HCT116 (cell line): ENCODE data around the gene LRRN1. TPM values are rescaled to one million over a fixed set of nuclear protein-coding genes. Genes with fewer than 3 reads are reported as not detected.

Source experiments
- ATAC-seq: fragments of 200-7000 bp; cut with Tn5 transposase; 2 replicates; pipeline ENCODE4 v1.9.1; 2020; ENCODE audit warnings: mild to moderate bottlenecking, moderate library complexity
- BruUV-seq: library from RNA; stranded (reverse); fragments of 400-500 nt; replicated peaks from 2 replicates; lab custom pipeline; 2021; lab: Mats Ljungman, UMichigan
- CTCF ChIA-PET: fragments of 300-600 bp; sonication (Branson Sonifier 250); formaldehyde crosslinking; loops from one replicate; lab custom pipeline; 2021; ENCODE audit warnings: antibody characterized with exemption; lab: Charles Lee
- POLR2A ChIA-PET: fragments of 300-600, 350-600 bp; sonication (Branson Sonifier 250); formaldehyde crosslinking; loops from one replicate; lab custom pipeline; 2021; ENCODE audit warnings: antibody characterized with exemption; lab: Charles Lee
- RAD21 ChIA-PET, 2 experiments: fragments of 300-600 bp; sonication (Branson Sonifier 250); formaldehyde crosslinking; loops; one replicate each; lab custom pipeline; 2023; ENCODE audit warnings: low total read pairs in 2 of 2; ENCODE audit not compliant: uncharacterized antibody in 2 of 2, unreplicated experiment in 2 of 2, low non-redundant PET in 1 of 2; lab: Charles Lee
- DNase-seq: peaks from one replicate; pipeline ENCODE4 v3.0.0-alpha.2; 2010; ENCODE audit warnings: low read depth, low spot score
- H2AFZ ChIP-seq: fragments of 200-600 bp; shearing (Covaris generic), sonication (generic); 2 replicates; pipeline ENCODE4 v1.6.1; 2017; ENCODE audit warnings: low read depth, mixed run types, mixed read lengths, antibody characterized with exemption, low read length; ENCODE audit not compliant: poor library complexity, severe bottlenecking
- H3K27ac ChIP-seq: 2 replicates; pipeline ENCODE4 v1.5.1; 2012; ENCODE audit warnings: low read depth, low read length
- H3K27me3 ChIP-seq: fragments of 200-600 bp; sonication (generic); 2 replicates; pipeline ENCODE4 v1.6.1; 2016; ENCODE audit warnings: mixed run types, low read length, mixed read lengths; ENCODE audit not compliant: insufficient read depth
- H3K36me3 ChIP-seq, 2 experiments: fragments of 200-500 bp in 1 of 2; fragments of 200-600 bp in 1 of 2; sonication (Bioruptor generic) in 1 of 2; sonication (generic) in 1 of 2; 2 replicates each; pipeline versions ENCODE4 v1.5.1 to v1.6.1; 2014 to 2016; ENCODE audit warnings: low read length in 2 of 2, inconsistent platforms in 1 of 2, mixed read lengths in 1 of 2, mixed run types in 1 of 2; ENCODE audit not compliant: insufficient read depth in 2 of 2, control insufficient read depth in 1 of 2
- H3K4me1 ChIP-seq, 2 experiments: fragments of 200-600 bp in 1 of 2; sonication (generic) in 1 of 2; 2 replicates each; pipeline versions ENCODE4 v1.5.1 to v1.6.1; 2012 to 2017; ENCODE audit warnings: low read length in 2 of 2, inconsistent platforms in 1 of 2, mild to moderate bottlenecking in 1 of 2, mixed read lengths in 1 of 2, mixed run types in 1 of 2, moderate library complexity in 1 of 2; ENCODE audit not compliant: insufficient read depth in 2 of 2, control insufficient read depth in 1 of 2
- H3K4me2 ChIP-seq: fragments of 200-600 bp; sonication (generic); 2 replicates; pipeline ENCODE4 v1.6.1; 2017; ENCODE audit warnings: mixed run types, low read length, mixed read lengths
- H3K4me3 ChIP-seq, 2 experiments: fragments of 200-600 bp in 1 of 2; sonication (generic) in 1 of 2; replicated peaks in 1 of 2; 2 replicates each; pipeline ENCODE4 v1.5.1; 2011 to 2016; ENCODE audit warnings: low read length in 2 of 2, control low read depth in 1 of 2, low read depth in 1 of 2, mild to moderate bottlenecking in 1 of 2, mixed read lengths in 1 of 2, mixed run types in 1 of 2
- H3K79me2 ChIP-seq: fragments of 200-600 bp; sonication (generic); 2 replicates; pipeline ENCODE4 v1.6.1; 2017; ENCODE audit warnings: mild to moderate bottlenecking, mixed run types, low read length, moderate library complexity, mixed read lengths; ENCODE audit not compliant: insufficient read depth
- H3K9ac ChIP-seq: fragments of 200-600 bp; sonication (generic); 2 replicates; pipeline ENCODE4 v1.6.1; 2016; ENCODE audit warnings: low read length, mixed read lengths
- H3K9me2 ChIP-seq: fragments of 200-600 bp; sonication (generic), shearing (Covaris generic); 2 replicates; pipeline ENCODE4 v1.6.1; 2017; ENCODE audit warnings: mixed run types, mild to moderate bottlenecking, moderate library complexity; ENCODE audit not compliant: insufficient read depth
- H3K9me3 ChIP-seq, 2 experiments: fragments of 200-500 bp in 1 of 2; fragments of 200-600 bp in 1 of 2; sonication (Bioruptor generic) in 1 of 2; sonication (generic) in 1 of 2; 2 replicates each; pipeline ENCODE4 v1.6.1; 2014 to 2017; ENCODE audit warnings: low read length in 2 of 2, mixed read lengths in 2 of 2, inconsistent platforms in 1 of 2, low read depth in 1 of 2, mild to moderate bottlenecking in 1 of 2, mixed run types in 1 of 2, moderate library complexity in 1 of 2; ENCODE audit not compliant: control insufficient read depth in 1 of 2, insufficient read depth in 1 of 2
- H4K20me1 ChIP-seq: fragments of 200-600 bp; sonication (generic), shearing (Covaris generic); 2 replicates; pipeline ENCODE4 v1.6.1; 2017; ENCODE audit warnings: mixed run types, mild to moderate bottlenecking, moderate library complexity; ENCODE audit not compliant: insufficient read depth
- CBX3 ChIP-seq: IDR thresholded peaks from 2 replicates; pipeline ENCODE4 v1.6.1; 2012; ENCODE audit warnings: low read depth
- CEBPB ChIP-seq: IDR thresholded peaks from 2 replicates; pipeline ENCODE4 v1.6.1; 2012; ENCODE audit warnings: low read depth
- CTCF ChIP-seq, 3 experiments: fragments of 200-600 bp in 1 of 3; sonication (generic) in 1 of 3; IDR thresholded peaks in 2 of 3; conservative IDR thresholded peaks in 1 of 3; 2 replicates each; pipeline ENCODE4 v1.5.1; 2012 to 2017; ENCODE audit warnings: low read depth in 2 of 3, low read length in 2 of 3, antibody characterized with exemption in 1 of 3, borderline replicate concordance in 1 of 3, control low read depth in 1 of 3, mild to moderate bottlenecking in 1 of 3, mixed read lengths in 1 of 3, mixed run types in 1 of 3, moderate library complexity in 1 of 3; ENCODE audit not compliant: insufficient read depth in 1 of 3
- JUND ChIP-seq: IDR thresholded peaks from 2 replicates; pipeline ENCODE4 v1.6.1; 2012
- POLR2A ChIP-seq: IDR thresholded peaks from 2 replicates; pipeline ENCODE4 v1.7.0; 2011; ENCODE audit warnings: borderline replicate concordance; ENCODE audit not compliant: insufficient read depth, insufficient read length; ENCODE audit errors: extremely low read depth
- POLR2AphosphoS5 ChIP-seq: IDR thresholded peaks from 2 replicates; pipeline ENCODE4 v1.6.1; 2011; ENCODE audit warnings: mild to moderate bottlenecking, low read depth, low read length, moderate library complexity
- RAD21 ChIP-seq: IDR thresholded peaks from 2 replicates; pipeline ENCODE4 v1.6.1; 2012; ENCODE audit warnings: low read depth, mild to moderate bottlenecking
- REST ChIP-seq: IDR thresholded peaks from 2 replicates; pipeline ENCODE4 v1.6.1; 2012; ENCODE audit warnings: low read depth
- SIN3A ChIP-seq: IDR thresholded peaks from 2 replicates; pipeline ENCODE4 v1.6.1; 2012; ENCODE audit warnings: low read depth
- SP1 ChIP-seq: IDR thresholded peaks from 2 replicates; pipeline ENCODE4 v1.6.1; 2012; ENCODE audit warnings: low read depth
- ZFX ChIP-seq: fragments of 450-650 bp; IDR thresholded peaks from 2 replicates; pipeline ENCODE4 v1.6.1; 2017
- intact Hi-C: fragments of 100-400 bp; cut with micrococcal nuclease; formaldehyde crosslinking; loops from 2 replicates; pipeline ENCODE4 v1.10.0; 2022
- total RNA-seq: library from RNA; stranded (reverse); gene quantifications from one replicate; pipeline ENCODE4 v1.2.1, GENCODE V29; 2021; ENCODE audit not compliant: unreplicated experiment

LRRN1 gene
- total RNA-seq, 1 experiment from 2014 or later = 0.10 TPM

GRCh38 chr3:3847994-3848922 is 49.0 kb downstream of the LRRN1 start:
- no peaks in the 10 kb centered on the region for H3K27me3 ChIP-seq
- no TSS peak for BruUV-seq
- H3K9me3 ChIP-seq = peaks cover 8 to 11% of the 10 kb centered on the region in 2 experiments; a peak in 2 of 4 replicates
- TF ChIP-seq SIN3A = no peak
- TF ChIP-seq POLR2AphosphoS5 = no peak
- TF ChIP-seq CTCF (IDR thresholded peaks at IDR 0.05 in 2 of 3, conservative IDR thresholded peaks at IDR 0.05 in 1 of 3; ENCODE audit: borderline replicate concordance in 1 of 3, insufficient read depth in 1 of 3, low read depth in 2 of 3, low read length in 2 of 3) = no peak
- TF ChIP-seq REST = no peak
- TF ChIP-seq POLR2A = no peak
- no peak for TF ChIP-seq ZFX
- no peak for TF ChIP-seq CBX3
- no peak for TF ChIP-seq RAD21
- TF ChIP-seq CEBPB = no peak
- no peak for TF ChIP-seq SP1
- TF ChIP-seq JUND = no peak
- no peak overlapping the region for H3K9ac ChIP-seq
- ATAC-seq = no peak
- intact Hi-C loops = no loop called here
- no peaks in the 10 kb centered on the region for H3K36me3 ChIP-seq
- CTCF ChIA-PET = no interaction called here
- RAD21 ChIA-PET = no interaction called here
- H3K79me2 ChIP-seq = no peaks in the 10 kb centered on the region
- H3K4me1 ChIP-seq = no peaks in the 10 kb centered on the region; a peak in 1 of 4 replicates
- H2AFZ ChIP-seq = no peak overlapping the region
- no peak overlapping the region for H3K27ac ChIP-seq
- no peak for DNase-seq
- H3K4me2 ChIP-seq = no peak overlapping the region
- no peak overlapping the region for H3K4me3 ChIP-seq
- H4K20me1 ChIP-seq = no peaks in the 10 kb centered on the region
- POLR2A ChIA-PET = no interaction called here
- no peaks in the 10 kb centered on the region for H3K9me2 ChIP-seq
